Endothelial cell of umbilical vein (primary cell): ENCODE results near the gene CKMT1A. TPM values are rescaled to one million over a fixed set of nuclear protein-coding genes. Genes with fewer than 3 reads are reported as not detected.
"Not testable (repeated sequence)": the region's sequence is repeated elsewhere in the genome, so short reads cannot be mapped to it uniquely, and the experiment has no call there.

Experiments used
- BruUV-seq: library from RNA; stranded (reverse); fragments of 400-500 nt; replicated peaks from 2 replicates; lab custom pipeline; 2021; lab: Mats Ljungman, UMichigan
- CTCF ChIA-PET: fragments of 300-600, 350-600 bp; sonication (Branson Sonifier 250); formaldehyde crosslinking; loops from one replicate; lab custom pipeline; 2021; ENCODE audit warnings: antibody characterized with exemption, inconsistent platforms; lab: Charles Lee
- POLR2A ChIA-PET: fragments of 300-600, 350-600 bp; sonication (Branson Sonifier 250); formaldehyde crosslinking; loops from one replicate; lab custom pipeline; 2021; ENCODE audit warnings: antibody characterized with exemption, inconsistent platforms; lab: Charles Lee
- DNase-seq: peaks from one replicate; pipeline ENCODE4 v3.0.0-alpha.2; 2011; ENCODE audit warnings: low read depth, low spot score
- FAIRE-seq: peaks from 2 replicates; lab custom pipeline; 2011; peaks lifted over from hg19 to GRCh38; lab: Jason Lieb, UNC
- H2AFZ ChIP-seq: 2 replicates; pipeline ENCODE4 v1.6.0; 2012; ENCODE audit warnings: low read depth, low read length, control low read depth, inconsistent platforms
- H3K27ac ChIP-seq: 2 replicates; pipeline ENCODE4 v1.5.1; 2011; ENCODE audit warnings: low read depth, mild to moderate bottlenecking, control low read depth, low read length, moderate library complexity; ENCODE audit not compliant: insufficient read depth
- H3K27me3 ChIP-seq, 2 experiments: 2 replicates each; pipeline versions ENCODE4 v1.6.0 to v1.6.1; 2011; ENCODE audit warnings: low read length in 2 of 2, mixed read lengths in 1 of 2; ENCODE audit not compliant: control insufficient read depth in 2 of 2, insufficient read depth in 2 of 2
- H3K36me3 ChIP-seq, 2 experiments: 2 replicates in 1 of 2; 3 replicates in 1 of 2; pipeline ENCODE4 v1.5.1; 2011; ENCODE audit warnings: low read length in 2 of 2, mild to moderate bottlenecking in 1 of 2, moderate library complexity in 1 of 2; ENCODE audit not compliant: control insufficient read depth in 2 of 2, insufficient read depth in 2 of 2; ENCODE audit errors: extremely low read depth in 1 of 2
- H3K4me1 ChIP-seq: 3 replicates; pipeline ENCODE4 v1.5.1; 2011; ENCODE audit warnings: mild to moderate bottlenecking, low read length; ENCODE audit not compliant: control insufficient read depth, insufficient read depth; ENCODE audit errors: extremely low read depth
- H3K4me2 ChIP-seq: 2 replicates; pipeline ENCODE4 v1.6.1; 2011; ENCODE audit warnings: low read length, control low read depth, mixed read lengths; ENCODE audit not compliant: insufficient read depth
- H3K4me3 ChIP-seq, 3 experiments: fragments of 200-600 bp in 1 of 3; sonication (generic), shearing (Covaris generic) in 1 of 3; replicated peaks in 1 of 3; 2 replicates each; pipeline ENCODE4 v1.5.1; 2011 to 2016; ENCODE audit warnings: control low read depth in 3 of 3, low read length in 3 of 3, mild to moderate bottlenecking in 2 of 3, inconsistent platforms in 1 of 3, low read depth in 1 of 3, moderate library complexity in 1 of 3; ENCODE audit not compliant: insufficient read depth in 1 of 3
- H3K79me2 ChIP-seq: 2 replicates; pipeline ENCODE4 v1.6.0; 2012; ENCODE audit warnings: low read length, inconsistent platforms; ENCODE audit not compliant: control insufficient read depth, insufficient read depth
- H3K9ac ChIP-seq: replicated peaks from 2 replicates; pipeline ENCODE3; 2011; ENCODE audit warnings: low read length, control low read depth; ENCODE audit not compliant: insufficient read depth; ENCODE audit errors: extremely low read depth
- H3K9me1 ChIP-seq: replicated peaks from 3 replicates; pipeline ENCODE4 v1.6.0; 2011; ENCODE audit warnings: mild to moderate bottlenecking, low read length; ENCODE audit not compliant: control insufficient read depth, insufficient read depth; ENCODE audit errors: extremely low read depth
- H3K9me3 ChIP-seq: replicated peaks from 2 replicates; pipeline ENCODE4 v1.5.1; 2012; ENCODE audit warnings: low read length, inconsistent platforms; ENCODE audit not compliant: control insufficient read depth, insufficient read depth
- H4K20me1 ChIP-seq: replicated peaks from 2 replicates; pipeline ENCODE3; 2011; ENCODE audit warnings: mild to moderate bottlenecking, low read length; ENCODE audit not compliant: control insufficient read depth, insufficient read depth; ENCODE audit errors: extremely low read depth
- CTCF ChIP-seq, 2 donors: IDR thresholded peaks; 1 replicate in 1 of 2; 2 replicates in 1 of 2; pipeline ENCODE4 v1.5.1; 2011; ENCODE audit warnings: low read length in 2 of 2, mild to moderate bottlenecking in 2 of 2, moderate library complexity in 2 of 2, control low read depth in 1 of 2, inconsistent platforms in 1 of 2, low read depth in 1 of 2; ENCODE audit not compliant: insufficient read depth in 1 of 2; ENCODE audit errors: extremely low read depth in 1 of 2
- POLR2A ChIP-seq: IDR thresholded peaks from 2 replicates; pipeline ENCODE4 v1.6.1; 2012; ENCODE audit warnings: low read depth, mild to moderate bottlenecking, control low read depth, low read length
- POLR2AphosphoS5 ChIP-seq: IDR thresholded peaks from 2 replicates; pipeline ENCODE4 v1.6.1; 2012; ENCODE audit warnings: low read depth, mild to moderate bottlenecking, control low read depth, low read length, moderate library complexity; ENCODE audit not compliant: insufficient read depth
- dilution Hi-C: fragments of 300-500 bp; cut with MboI; formaldehyde crosslinking; loops from one replicate; pipeline ENCODE4 v1.15.0; 2019; ENCODE audit warnings: low sequenced_read_pairs; ENCODE audit not compliant: extremely low pct_ligation_motif_present
- intact Hi-C: fragments of 100-400 bp; cut with micrococcal nuclease; formaldehyde crosslinking; loops from one replicate; pipeline ENCODE4 v1.10.0; 2022
- polyA plus RNA-seq, 4 experiments: library from polyadenylated mRNA; depleted of rRNA in 3 of 4; stranded (reverse) in 3 of 4; unstranded in 1 of 4; fragments of >200 nt; gene quantifications; 2 replicates each; pipeline versions ENCODE4 v1.2.1 to v1.2.3, GENCODE V29; 2011 to 2012; ENCODE audit warnings: missing spikeins in 1 of 4
- total RNA-seq: library from RNA; stranded (reverse); gene quantifications from 2 replicates; pipeline ENCODE4 v1.2.3, GENCODE V29; 2021

Gene CKMT1A
- total and polyA plus RNA-seq, 2 donors (not counting 3 experiments of a cell fraction or from before 2014, with no cell fraction given), result not detected

GRCh38 chr15:43746245-43746902, 52.7 kb downstream of the CKMT1A start, which contains the start of gene PDIA3:
TSS of gene PDIA3 (plus strand) at chr15:43746438. CDS start at chr15:43746540, 102 bp downstream.
- peak within 1 kb of the TSS; percentile 92 for H3K9ac ChIP-seq
- intact Hi-C loops, result loop anchor here (10.0 kb wide), 1 partner anchor 232 kb away; the partner anchor contains the start of gene MAP1A
- H4K20me1 ChIP-seq, POLR2A ChIA-PET, H3K27me3 ChIP-seq, H3K9me1 ChIP-seq, H3K4me1 ChIP-seq, BruUV-seq, H3K9me3 ChIP-seq, H3K36me3 ChIP-seq, CTCF ChIA-PET, dilution Hi-C loops: not testable (repeated sequence)
- peak within 1 kb of the TSS; percentile 79 for H3K27ac ChIP-seq
- DNase-seq (peak; percentile 95), FAIRE-seq (peak; percentile 97)
- TF ChIP-seq POLR2AphosphoS5, result peak; percentile 94
- TF ChIP-seq POLR2A, result peak; percentile 80
- TF ChIP-seq CTCF (IDR thresholded peaks at IDR 0.05; ENCODE audit: extremely low read depth in 1 of 2, insufficient read depth in 1 of 2, low read depth in 1 of 2, low read length in 2 of 2), result peak in 1 of 2 donors; percentile 13
- peak within 1 kb of the TSS; percentile 73 to 93 (median 80) for H3K4me3 ChIP-seq
- H3K79me2 ChIP-seq, result peaks cover 51% of the 10 kb centered on the region
- peak within 1 kb of the TSS; percentile 80 for H3K4me2 ChIP-seq
- peak within 1 kb of the TSS; percentile 89 for H2AFZ ChIP-seq

- H3K4me1 ChIP-seq, H3K27me3 ChIP-seq, H2AFZ ChIP-seq, H3K9me3 ChIP-seq, FAIRE-seq, H3K9me1 ChIP-seq, H4K20me1 ChIP-seq, H3K36me3 ChIP-seq, dilution Hi-C loops, CTCF ChIA-PET, POLR2A ChIA-PET: not testable (repeated sequence)
- H3K4me3 ChIP-seq, result peak overlapping the region; percentile 73 to 93 (median 80)
- H3K27ac ChIP-seq, result peak overlapping the region; percentile 79
- peaks cover 56% of the 10 kb centered on the region for H3K79me2 ChIP-seq
- peak; percentile 63 for DNase-seq
- H3K4me2 ChIP-seq, result peak overlapping the region; percentile 80
- intact Hi-C loops, result loop anchor here (10.0 kb wide), 1 partner anchor 232 kb away; the partner anchor contains the start of gene MAP1A
- BruUV-seq, result TSS peak; percentile 51
- H3K9ac ChIP-seq, result peak overlapping the region; percentile 92
These were observed 53.2 kb downstream of the CKMT1A start for GRCh38 chr15:43746903-43747309.
